GM12873 (cell line): Measurements from ENCODE around the gene NECAB3.

ENCODE experiments used
- CTCF ChIP-seq: IDR thresholded peaks from 2 replicates; pipeline ENCODE4 v1.5.1; 2012; ENCODE audit warnings: low read depth, mild to moderate bottlenecking, moderate library complexity, low read length, control low read depth; ENCODE audit not compliant: insufficient read depth; ENCODE audit errors: missing control alignments

Gene NECAB3

GRCh38 chr20:33651562-33652048 lies 22.6 kb downstream of the NECAB3 start:
- no peak for TF ChIP-seq CTCF

GRCh38 chr20:33650753-33651561 lies 23.3 kb downstream of the NECAB3 start:
- TF ChIP-seq CTCF, result no peak

GRCh38 chr20:33650111-33650752 lies 24.0 kb downstream of the NECAB3 start:
- TF ChIP-seq CTCF, result no peak

- TF ChIP-seq CTCF, result no peak
These were observed 25.0 kb downstream of the NECAB3 start for GRCh38 chr20:33649201-33649681.

- TF ChIP-seq CTCF, result no peak
These were observed 25.7 kb downstream of the NECAB3 start for GRCh38 chr20:33648396-33649004.

GRCh38 chr20:33647603-33648395 lies 26.4 kb downstream of the NECAB3 start:
- no peak for TF ChIP-seq CTCF

GRCh38 chr20:33646191-33646590 lies 28.0 kb downstream of the NECAB3 start:
- no peak for TF ChIP-seq CTCF
